ENCODE data around the gene PPP6R3. TPM values are rescaled to one million over a fixed set of nuclear protein-coding genes. Genes with fewer than 3 reads are reported as not detected.

PPP6R3 gene
- total RNA-seq, 1 donor from 2014 or later, result 55.8 TPM

DNA sequence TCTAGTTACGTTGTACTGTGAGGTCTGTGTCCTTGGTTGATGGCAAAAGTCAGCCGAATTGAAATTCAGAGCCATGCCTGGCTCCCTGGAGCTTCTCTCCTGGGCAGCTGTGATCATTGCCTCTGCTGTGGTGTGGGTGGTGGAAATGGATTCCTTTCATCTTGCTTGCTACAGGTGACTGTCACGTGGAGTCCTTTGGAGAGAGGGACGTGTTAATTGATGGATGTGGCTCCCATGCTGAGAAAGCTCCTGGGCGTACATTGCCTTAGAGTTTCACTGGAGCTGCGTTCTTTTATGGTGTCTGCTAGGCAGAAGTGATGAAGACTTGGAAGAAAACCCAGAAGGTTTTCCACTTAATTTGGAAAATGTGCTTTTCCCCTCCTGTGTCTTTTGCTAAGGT lies 41.9 kb upstream of the PPP6R3 start:
- DNase-seq (ENCODE audit: low read depth), result no peak
- TF ChIP-seq, protein P1, sequence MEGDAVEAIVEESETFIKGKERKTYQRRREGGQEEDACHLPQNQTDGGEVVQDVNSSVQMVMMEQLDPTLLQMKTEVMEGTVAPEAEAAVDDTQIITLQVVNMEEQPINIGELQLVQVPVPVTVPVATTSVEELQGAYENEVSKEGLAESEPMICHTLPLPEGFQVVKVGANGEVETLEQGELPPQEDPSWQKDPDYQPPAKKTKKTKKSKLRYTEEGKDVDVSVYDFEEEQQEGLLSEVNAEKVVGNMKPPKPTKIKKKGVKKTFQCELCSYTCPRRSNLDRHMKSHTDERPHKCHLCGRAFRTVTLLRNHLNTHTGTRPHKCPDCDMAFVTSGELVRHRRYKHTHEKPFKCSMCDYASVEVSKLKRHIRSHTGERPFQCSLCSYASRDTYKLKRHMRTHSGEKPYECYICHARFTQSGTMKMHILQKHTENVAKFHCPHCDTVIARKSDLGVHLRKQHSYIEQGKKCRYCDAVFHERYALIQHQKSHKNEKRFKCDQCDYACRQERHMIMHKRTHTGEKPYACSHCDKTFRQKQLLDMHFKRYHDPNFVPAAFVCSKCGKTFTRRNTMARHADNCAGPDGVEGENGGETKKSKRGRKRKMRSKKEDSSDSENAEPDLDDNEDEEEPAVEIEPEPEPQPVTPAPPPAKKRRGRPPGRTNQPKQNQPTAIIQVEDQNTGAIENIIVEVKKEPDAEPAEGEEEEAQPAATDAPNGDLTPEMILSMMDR (conservative IDR thresholded peaks at IDR 0.05; ENCODE audit: low read depth, low read length), result no peak
- no peak overlapping the region for H3K4me3 ChIP-seq (ENCODE audit: low read depth, low read length)

DNA sequence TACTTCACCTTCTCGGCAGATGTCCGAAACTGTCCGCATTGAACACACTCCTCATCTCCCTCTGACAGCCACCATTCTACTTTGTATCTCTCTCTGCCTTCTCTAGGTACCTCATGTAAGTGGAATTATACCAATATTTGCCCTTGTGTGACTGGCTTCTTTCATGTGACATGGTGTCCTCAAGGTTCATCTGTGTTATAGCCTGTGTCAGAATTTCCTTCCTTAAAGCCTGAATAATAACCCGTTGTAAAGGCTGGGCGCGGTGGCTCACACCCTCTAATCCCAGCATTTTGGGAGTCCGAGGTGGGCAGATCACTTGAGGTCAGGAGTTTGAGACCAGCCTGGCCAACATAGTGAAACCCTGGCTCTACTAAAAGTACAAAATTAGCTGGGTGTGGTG lies 40.4 kb upstream of the PPP6R3 start:
- DNase-seq (ENCODE audit: low read depth), result no peak
- TF ChIP-seq, protein P1 (conservative IDR thresholded peaks at IDR 0.05; ENCODE audit: low read depth, low read length), result no peak
- H3K4me3 ChIP-seq (ENCODE audit: low read depth, low read length), result no peak overlapping the region

DNA sequence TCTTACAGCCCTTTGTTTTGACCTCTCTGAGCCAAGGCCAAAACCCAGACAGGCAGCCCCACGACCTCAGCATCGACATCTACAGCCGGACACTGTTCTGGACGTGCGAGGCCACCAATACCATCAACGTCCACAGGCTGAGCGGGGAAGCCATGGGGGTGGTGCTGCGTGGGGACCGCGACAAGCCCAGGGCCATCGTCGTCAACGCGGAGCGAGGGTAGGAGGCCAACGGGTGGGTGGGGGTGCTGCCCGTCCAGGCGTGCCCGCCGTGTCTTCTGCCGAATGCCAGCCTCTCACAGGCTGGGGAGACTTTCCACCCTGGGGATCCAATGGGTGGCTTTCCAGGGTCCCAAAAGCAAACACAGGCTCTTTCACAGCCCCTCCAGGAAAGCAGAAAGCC lies 37.1 kb upstream of the PPP6R3 start:
- H3K4me3 ChIP-seq (ENCODE audit: low read depth, low read length), result no peak overlapping the region
- TF ChIP-seq, protein P1 (conservative IDR thresholded peaks at IDR 0.05; ENCODE audit: low read depth, low read length), result no peak
- no peak for DNase-seq (ENCODE audit: low read depth)

DNA sequence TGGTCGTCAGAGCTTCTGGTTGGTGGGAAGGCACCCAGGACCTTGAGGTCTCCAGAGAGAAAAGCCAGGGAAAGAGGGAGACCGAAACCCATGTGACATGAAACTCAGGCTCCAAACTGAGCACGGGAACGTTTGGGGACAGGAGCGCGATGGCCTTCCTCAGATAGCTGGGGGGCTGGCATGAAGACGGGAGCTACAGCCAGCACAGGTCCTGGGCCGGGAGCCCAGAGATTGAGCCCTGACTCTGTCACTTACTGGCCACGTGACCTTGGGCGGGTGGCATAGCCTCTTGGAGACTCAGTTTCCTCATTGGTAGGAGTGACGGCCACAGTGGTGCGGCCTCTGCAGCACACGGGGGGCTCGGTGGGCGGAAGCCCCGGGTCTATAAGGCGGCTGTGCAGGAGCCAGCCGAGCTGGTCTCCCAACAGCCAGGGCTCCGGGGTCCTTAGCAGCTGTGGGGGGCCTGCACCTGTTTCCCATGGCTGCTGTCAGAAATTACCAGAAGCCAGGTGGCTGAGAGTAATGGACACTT lies 36.4 kb upstream of the PPP6R3 start:
- no peak for DNase-seq (ENCODE audit: low read depth)
- TF ChIP-seq, protein P1 (conservative IDR thresholded peaks at IDR 0.05; ENCODE audit: low read depth, low read length), result no peak
- H3K4me3 ChIP-seq (ENCODE audit: low read depth, low read length), result no peak overlapping the region

DNA sequence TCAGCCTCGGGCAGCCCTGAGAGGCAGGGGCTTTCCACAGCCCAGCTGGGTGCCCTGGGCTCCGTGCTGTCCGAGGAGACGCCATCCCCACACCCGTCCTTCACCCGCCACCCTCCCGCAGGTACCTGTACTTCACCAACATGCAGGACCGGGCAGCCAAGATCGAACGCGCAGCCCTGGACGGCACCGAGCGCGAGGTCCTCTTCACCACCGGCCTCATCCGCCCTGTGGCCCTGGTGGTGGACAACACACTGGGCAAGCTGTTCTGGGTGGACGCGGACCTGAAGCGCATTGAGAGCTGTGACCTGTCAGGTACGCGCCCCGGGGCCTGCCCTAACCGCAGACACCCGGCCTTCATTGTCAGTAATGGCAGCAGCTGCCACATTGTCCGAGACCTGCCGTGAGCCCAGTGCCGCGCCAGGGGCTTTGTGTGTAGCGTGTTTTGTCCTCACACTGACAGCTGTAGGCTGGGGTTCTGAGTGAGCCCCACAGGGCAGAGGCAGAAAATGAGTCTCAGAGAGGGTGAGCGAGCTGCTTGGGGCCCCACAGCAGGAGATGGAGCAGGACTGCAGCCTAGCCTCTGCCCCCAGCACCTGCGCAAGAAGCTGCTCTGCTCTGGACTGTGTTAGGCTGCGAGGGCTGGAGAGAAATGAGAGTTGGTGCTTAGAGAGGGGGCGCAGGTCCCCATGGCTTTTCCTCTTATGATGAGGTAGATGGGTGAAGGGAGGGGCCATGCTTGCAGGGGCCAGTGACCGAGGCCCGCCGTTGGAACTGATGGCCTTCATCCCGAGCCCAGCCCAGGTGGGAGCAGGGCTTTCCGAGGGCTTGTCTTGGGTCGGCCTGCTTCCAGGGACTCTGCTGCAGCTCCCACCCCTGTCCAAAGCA lies 35.3 kb upstream of the PPP6R3 start:
- H3K4me3 ChIP-seq (ENCODE audit: low read depth, low read length), result no peak overlapping the region
- DNase-seq (ENCODE audit: low read depth), result no peak
- TF ChIP-seq, protein P1 (conservative IDR thresholded peaks at IDR 0.05; ENCODE audit: low read depth, low read length), result no peak

DNA sequence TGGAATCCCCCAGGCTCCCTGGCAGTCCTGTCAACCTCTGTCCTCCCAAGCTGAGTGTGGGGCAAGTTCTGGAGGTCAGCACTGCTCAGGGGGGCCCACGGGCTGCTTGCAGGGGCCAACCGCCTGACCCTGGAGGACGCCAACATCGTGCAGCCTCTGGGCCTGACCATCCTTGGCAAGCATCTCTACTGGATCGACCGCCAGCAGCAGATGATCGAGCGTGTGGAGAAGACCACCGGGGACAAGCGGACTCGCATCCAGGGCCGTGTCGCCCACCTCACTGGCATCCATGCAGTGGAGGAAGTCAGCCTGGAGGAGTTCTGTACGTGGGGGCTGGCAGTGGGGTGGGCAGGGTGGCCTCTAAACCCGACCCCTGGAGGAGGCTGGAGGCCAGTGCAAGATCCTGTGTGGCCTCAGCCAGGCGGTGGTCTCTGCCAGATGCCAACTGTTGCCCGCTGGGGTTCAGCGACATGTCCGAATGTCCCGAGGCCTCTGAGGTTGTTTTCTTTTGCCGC lies 34.6 kb upstream of the PPP6R3 start:
- TF ChIP-seq, protein P1 (conservative IDR thresholded peaks at IDR 0.05; ENCODE audit: low read depth, low read length), result no peak
- DNase-seq (ENCODE audit: low read depth), result no peak
- no peak overlapping the region for H3K4me3 ChIP-seq (ENCODE audit: low read depth, low read length)
